SH-SY5Y (cell line): ENCODE data around the gene HBM.

ENCODE experiments used
- GATA2 ChIP-seq: IDR thresholded peaks from 2 replicates; pipeline ENCODE4 v1.6.1; 2011; ENCODE audit warnings: mild to moderate bottlenecking, low read depth, low read length
- GATA3 ChIP-seq: IDR thresholded peaks from 2 replicates; pipeline ENCODE4 v1.6.1; 2011; ENCODE audit warnings: low read depth, mild to moderate bottlenecking, low read length, moderate library complexity

GRCh38 chr16:120756-121155, 45.0 kb upstream of the HBM start:
- TF ChIP-seq GATA2: no peak
- no peak for TF ChIP-seq GATA3
